Endometrial microvascular endothelial cells (primary cell): ENCODE results near the gene GPR151. TPM values are rescaled to one million over a fixed set of nuclear protein-coding genes. Genes with fewer than 3 reads are reported as not detected.

Experiments used
- in situ Hi-C: cut with HindIII; loops from 2 replicates; pipeline ENCODE4 v1.10.0; 2017; ENCODE audit warnings: low sequenced_read_pairs, low pct_unique_long_range_greater_than_20kb; ENCODE audit errors: inconsistent ontology term
- total RNA-seq: library from RNA; depleted of rRNA; stranded (reverse); fragments of >200 nt; gene quantifications from one replicate; pipeline ENCODE4 v1.2.3, GENCODE V29; 2015; ENCODE audit errors: inconsistent ontology term

The GPR151 gene
- total RNA-seq, 1 donor from 2014 or later = not detected

DNA sequence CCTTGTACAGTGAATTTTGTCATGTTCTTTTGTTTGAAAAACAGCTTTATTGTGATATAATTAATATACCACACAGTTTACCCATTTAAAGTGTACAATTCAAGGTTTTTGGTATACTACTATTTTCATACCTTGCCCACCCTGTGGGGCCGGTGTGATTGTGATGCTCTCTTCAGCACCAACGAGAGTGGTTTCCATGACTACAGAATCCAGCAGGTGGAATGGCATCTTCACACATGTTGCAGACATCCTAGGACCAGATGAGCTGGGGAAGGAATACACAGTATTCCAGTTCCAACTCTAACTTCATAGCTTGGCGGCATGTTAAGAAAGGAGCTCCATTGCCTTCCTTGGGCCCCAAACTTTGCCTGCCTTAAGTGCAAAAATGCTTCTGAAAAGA, 7.7 kb upstream of the GPR151 start:
- in situ Hi-C loops = no loop called here

DNA sequence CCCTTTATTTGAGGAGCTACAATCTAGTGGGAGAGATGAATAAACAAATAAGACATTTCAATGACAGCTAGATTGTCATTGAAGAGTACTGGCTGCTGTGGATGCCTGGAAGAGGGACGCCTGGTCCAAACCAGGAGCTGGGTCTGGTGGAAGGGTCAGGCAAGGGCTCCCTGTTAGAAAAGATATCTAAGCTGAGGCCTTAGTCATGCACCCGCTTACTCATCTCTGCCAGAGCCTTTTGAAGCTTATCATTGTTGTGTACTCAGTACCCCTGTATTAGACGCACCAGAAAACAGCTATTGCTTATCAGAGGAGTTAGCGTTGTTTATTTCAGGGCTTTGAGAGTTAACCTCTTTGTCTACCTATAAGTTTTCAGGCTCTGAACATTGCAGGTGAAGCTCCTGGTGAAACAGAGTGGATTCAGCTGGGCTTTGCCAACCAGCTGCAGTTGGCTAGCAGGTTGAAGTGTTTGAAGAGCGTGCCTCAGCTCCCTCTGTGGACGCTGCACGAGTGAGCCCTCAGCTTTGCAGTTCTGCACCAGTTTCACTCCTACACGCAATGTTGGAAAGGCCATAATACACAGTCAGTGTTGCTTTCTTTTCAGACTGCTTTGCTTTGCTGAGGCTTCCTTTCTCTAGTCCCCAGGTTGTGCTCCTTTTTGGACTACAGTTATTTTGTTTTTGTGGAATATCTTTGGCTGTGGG, 5.6 kb upstream of the GPR151 start:
- in situ Hi-C loops = no loop called here

GRCh38 chr5:146520731-146521130, 4.7 kb upstream of the GPR151 start:
- in situ Hi-C loops = no loop called here

DNA sequence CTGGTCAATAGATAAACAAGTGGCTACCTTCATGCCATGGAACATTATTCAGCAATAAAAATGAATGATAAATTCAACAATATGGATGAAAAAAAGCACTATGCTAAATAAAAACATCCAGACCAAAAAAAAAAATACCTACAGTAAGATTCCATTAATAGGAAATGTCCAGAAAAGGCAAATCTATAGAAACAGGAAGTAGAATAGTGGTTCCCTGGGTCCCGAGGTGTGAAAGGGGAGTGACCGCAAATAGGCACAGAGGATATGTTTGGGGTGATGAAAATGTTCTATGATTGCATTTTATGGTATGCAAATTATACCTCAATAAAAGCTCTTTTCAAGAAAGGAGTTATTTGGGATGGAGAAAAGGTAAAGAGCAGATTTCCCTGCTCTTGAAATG, 3.6 kb upstream of the GPR151 start:
- in situ Hi-C loops = no loop called here

DNA sequence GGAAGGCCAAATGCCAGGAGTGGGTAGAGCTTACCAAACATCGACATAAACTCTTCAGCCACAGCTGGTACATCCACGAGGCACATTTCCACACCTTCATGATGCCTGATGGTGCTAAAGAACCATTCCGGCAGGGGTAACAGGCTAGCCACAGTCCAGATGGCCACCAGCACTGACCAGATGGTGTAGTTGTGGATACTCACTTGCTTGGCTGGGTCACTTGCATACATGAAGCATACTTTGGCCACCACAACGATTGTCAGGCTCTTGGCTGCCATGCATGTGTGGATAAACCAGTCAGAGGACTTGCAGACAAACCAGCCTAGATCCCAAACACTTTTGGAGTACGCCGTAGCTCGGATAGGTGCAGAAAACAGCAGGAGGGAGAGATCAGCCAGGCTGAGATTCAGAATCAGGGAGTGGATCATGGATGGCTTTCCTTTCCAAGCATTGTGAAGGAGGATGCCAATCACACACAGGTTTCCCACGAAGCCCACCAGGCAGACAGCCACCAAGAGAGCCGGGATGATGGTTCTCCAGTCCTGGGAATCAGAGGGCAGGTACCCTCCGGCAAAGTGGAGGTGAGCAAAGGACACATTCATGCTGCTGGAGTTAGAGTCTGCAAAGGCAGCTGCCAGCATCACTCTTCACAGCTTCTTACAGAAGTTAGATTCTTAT, 378 bp downstream of the GPR151 start:
- in situ Hi-C loops = no loop called here

- in situ Hi-C loops = no loop called here
Measured at GRCh38 chr5:146514575-146514974, 1.4 kb downstream of the GPR151 start.

- in situ Hi-C loops = no loop called here
Measured at GRCh38 chr5:146513462-146513861, 2.5 kb downstream of the GPR151 start.

DNA sequence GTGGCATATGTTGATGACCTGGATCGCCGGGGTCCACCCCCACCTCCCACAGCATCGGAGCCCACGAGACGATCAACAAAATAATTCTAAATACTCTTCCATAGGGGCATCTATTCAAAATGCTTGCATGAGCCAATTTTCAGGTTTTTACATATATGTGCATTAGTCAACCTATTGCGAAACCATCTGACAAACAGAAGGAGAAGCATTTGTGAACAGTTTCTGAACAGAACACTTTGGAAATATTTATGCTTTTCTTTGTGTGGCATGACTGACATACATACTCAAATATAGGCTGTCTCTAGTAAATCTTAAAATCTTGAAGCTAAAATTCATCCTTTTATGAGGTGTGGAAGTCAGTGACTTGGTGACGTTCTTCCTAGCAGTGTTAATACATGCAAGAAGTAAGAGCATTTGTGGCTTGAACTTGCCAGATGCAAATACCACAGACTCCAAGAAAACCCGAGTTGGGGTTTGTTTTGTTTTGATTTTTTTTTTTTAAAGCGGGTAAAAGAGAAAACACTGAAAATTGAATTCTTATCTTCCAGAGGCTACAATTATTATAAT, 5.3 kb downstream of the GPR151 start:
- in situ Hi-C loops = no loop called here

- in situ Hi-C loops = no loop called here
Measured at GRCh38 chr5:146507428-146507827, 8.6 kb downstream of the GPR151 start.

DNA sequence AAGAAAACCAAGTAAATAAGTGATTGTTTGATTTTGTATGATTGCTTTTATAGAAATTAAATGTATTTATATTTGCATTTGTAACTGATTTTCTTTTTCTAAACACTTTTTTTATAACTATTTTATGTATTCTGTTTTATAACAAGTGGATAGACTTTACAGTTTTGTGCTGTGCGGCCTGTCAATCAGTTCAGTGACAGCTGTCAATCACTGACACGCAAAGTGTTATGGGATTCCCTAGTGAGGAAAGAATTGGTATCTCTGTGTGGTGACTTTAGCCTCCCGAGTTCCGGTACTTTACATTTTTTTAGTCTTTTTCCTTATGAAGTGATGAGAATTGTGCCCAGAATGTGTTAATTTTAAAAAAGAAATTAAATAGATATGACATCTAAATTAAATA, 16.3 kb downstream of the GPR151 start:
- in situ Hi-C loops = no loop called here

DNA sequence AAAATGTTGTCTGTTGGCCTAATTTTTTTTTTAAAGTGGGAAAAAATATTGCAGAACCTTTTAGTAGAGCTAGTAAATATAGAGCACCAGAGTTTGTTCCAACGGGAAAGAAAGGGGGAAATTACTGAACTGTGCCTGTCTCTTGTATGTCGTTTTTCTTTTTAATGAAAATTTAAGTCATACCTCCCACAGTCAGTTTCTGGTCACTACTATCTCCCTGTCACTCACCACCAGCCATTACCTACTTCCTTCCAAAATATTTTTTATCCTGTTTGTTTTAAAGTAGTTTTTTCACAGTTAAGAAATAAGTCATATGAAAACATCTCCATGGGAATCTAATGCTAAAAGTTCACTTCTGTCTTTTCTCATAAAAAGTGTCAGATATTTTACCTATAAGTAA, 21.3 kb downstream of the GPR151 start:
- in situ Hi-C loops = no loop called here

DNA sequence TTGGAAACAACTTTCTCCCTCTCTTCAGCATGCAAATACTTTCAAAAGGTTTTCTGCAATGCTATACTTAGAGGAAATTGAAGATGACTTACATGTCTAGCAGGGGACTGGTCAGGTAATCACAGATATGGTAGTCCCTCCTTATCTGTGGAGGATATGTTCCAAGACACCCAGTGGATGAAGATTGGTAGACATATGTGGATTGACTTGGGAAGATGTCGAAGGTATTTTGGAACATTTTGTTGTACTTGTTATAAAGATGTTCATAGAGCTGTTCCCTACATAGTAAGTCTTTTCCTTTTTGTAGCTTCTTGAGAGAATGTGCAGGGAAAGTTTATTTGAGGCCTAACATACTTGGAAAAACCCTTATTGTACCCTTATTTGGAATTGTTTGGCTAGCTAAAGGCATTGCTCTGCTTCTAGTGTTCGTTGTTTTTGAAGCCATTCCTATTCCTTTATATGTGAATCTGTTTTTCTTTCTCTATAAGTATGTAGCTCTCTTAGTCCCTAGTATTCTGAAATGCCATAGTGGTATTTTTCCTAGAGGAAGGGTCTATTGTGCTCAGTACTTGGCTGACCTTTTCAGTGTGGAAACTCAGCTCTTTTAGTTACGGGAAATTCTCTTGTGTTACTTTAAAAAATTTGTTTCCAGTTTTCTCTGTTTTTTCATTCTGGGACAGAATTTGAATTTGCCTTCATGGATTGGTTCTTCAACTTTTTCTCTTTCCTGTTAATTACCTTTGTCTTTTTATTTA, 25.7 kb downstream of the GPR151 start:
- in situ Hi-C loops = no loop called here

GRCh38 chr5:146484714-146485391, 31.1 kb downstream of the GPR151 start:
- in situ Hi-C loops = no loop called here

DNA sequence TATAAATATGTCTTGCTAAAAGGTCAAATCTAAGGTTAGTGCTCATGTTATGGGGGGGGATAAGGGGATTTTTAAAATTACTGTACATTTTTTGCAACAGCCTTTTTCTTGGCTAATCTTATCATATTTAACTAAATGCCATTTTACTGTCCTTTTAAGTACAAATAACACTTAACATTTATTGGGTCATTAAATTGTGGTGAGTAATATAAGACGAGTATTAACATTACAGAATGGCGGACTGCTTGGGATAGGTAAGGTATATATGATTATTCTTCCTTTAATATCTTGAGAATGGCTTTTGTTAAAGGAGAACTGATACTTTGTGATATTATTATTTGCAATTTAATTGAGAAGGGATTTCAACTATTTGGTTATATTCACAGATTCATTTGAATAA, 33.2 kb downstream of the GPR151 start:
- in situ Hi-C loops = no loop called here

DNA sequence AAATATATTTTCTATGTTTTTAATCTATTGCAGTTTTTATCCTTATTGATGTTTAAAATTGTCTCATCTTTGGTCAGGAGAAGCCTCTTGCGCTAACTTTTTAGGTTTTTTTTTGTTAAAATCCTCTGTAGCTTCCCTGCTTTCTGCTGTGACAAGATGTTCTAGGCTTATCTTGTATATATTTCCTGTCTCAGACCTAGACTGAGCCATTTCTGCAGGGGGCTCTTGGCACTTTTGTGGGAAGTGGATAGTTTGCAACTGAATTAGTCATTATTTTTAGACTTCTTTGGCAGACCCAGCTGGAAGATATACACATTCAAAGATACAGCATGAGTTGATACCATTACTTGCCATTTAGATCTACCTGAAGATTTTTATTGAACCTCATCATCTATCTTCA, 40.1 kb downstream of the GPR151 start:
- in situ Hi-C loops = no loop called here

- in situ Hi-C loops = no loop called here
Measured at GRCh38 chr5:146475190-146475780, 40.7 kb downstream of the GPR151 start.

- in situ Hi-C loops = no loop called here
Measured at GRCh38 chr5:146474065-146474464, 41.9 kb downstream of the GPR151 start.

DNA sequence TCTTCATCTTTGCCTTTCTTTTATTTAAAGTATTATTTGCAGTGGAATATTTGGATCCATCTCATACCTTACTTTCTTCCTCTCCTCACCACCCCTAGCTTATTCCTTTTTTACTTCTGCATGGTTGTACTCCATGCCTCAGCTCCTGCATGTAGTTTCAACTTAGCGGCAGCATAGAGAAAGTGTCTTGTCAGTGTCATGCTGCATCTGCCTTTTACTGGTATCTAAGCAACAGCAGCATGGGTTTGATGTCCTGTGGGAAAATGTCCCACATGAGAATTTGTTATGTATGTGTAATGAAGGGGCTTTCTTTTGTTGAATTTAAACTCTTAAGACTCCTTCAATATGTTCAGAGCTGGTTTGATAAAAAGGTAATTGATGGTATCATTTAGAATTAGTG, 48.2 kb downstream of the GPR151 start:
- in situ Hi-C loops = no loop called here
